Keratinocyte (primary cell): ENCODE measurements around the gene OSBPL5.

Experiments used
- CTCF ChIP-seq, 3 experiments: IDR thresholded peaks in 1 of 3; conservative IDR thresholded peaks in 1 of 3; optimal IDR thresholded peaks in 1 of 3; 2 replicates in 2 of 3; 3 replicates in 1 of 3; pipeline versions ENCODE3 to v1.5.1; 2011; ENCODE audit warnings: low read length in 3 of 3, mild to moderate bottlenecking in 3 of 3, moderate library complexity in 2 of 3, control low read depth in 1 of 3, inconsistent platforms in 1 of 3; ENCODE audit not compliant: insufficient read depth in 2 of 3; ENCODE audit errors: extremely low read depth in 1 of 3
- EZH2 ChIP-seq: IDR thresholded peaks from one replicate; pipeline ENCODE4 v1.6.1; 2012; ENCODE audit warnings: inconsistent platforms, mild to moderate bottlenecking, low read length, moderate library complexity

GRCh38 chr11:3171931-3172560 lies 6.9 kb upstream of the OSBPL5 start:
- TF ChIP-seq CTCF (optimal IDR thresholded peaks at IDR 0.05 in 1 of 3, IDR thresholded peaks at IDR 0.05 in 1 of 3, conservative IDR thresholded peaks at IDR 0.05 in 1 of 3; ENCODE audit: extremely low read depth in 1 of 3, insufficient read depth in 2 of 3, low read length in 3 of 3) (no peak), EZH2 (no peak)
